GM19193 (cell line): ENCODE measurements around the gene AGMO.

Experiments used
- POLR2A ChIP-seq: IDR thresholded peaks from 4 replicates; pipeline ENCODE4 v1.6.1; 2011; ENCODE audit not compliant: insufficient read depth, insufficient read length; ENCODE audit errors: extremely low read depth

The AGMO gene

DNA sequence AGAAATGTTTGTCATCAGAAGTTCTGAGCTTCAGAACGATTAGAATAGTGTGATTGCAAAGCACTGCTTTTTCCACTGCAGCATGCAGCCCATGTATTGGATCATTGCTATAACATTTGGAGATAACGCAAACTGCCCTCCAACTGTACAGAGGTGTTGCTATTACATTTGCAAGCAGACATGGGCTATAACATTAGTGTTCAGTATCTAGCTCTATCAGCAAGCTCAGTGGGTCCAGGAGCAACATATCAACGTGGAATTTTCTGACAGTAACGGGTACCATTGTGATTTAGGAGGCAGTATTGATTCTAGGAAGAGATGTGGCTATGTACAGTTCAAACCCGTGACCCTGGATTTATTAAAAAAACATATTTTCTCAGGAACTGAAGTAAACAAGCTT is 75.8 kb downstream of the AGMO start:
- TF ChIP-seq POLR2A, result no peak

DNA sequence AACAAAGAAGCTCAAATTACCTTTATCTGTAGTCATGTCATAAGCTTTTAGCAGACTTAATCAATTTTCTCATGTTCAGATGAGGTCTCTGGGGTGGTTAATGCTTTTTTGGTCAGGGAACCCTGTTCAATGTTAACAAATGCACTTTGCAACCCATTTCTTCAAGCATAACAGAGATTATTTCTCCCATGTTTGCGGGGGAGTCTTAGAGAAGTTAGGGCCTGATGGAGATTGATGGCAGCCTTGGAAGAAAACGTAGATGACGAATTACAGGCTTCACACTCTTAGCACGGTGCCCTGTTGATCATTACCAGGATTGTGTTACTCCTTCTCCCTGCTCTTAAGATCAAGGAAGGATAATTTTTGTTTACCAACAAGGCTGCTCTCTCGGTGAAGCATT is 76.4 kb downstream of the AGMO start:
- TF ChIP-seq POLR2A, result no peak

DNA sequence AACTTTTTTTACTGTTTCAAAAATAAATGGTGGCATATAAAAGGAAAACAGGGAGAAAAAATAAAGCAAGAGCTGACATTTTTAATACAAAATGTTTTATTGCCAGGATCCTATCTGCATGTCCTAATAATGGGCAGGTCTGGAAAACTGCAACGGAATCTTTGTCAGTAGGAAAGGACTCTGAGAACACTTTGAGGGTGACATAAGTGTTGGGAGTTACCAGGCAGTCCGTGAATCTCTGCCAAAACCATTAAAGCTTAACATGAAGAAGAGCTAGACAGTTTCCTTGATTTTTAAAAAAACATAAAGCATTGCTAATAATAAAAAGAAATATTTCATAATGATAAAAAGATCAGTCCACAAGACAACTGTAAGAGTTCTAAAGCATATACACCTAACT is 80.7 kb downstream of the AGMO start:
- no peak for TF ChIP-seq POLR2A

DNA sequence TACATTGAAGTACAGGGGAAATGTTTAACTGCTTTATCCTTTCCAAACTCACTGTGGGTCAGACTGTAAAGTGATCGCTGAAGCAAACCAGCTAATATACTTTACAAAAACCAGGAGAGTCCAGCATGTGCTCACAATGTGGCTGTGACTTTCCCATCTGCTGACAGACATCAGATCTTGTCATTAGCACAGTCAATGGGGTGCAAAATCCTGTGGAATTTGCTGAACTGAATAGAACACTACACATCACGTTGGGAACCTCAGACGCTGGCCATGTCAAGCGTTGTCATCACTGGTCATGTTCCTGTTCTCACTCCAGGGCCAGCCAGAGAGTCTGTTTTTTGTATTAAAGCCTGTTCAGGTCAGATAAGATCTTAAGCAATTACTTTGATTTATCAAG is 83.4 kb downstream of the AGMO start:
- TF ChIP-seq POLR2A, result no peak

DNA sequence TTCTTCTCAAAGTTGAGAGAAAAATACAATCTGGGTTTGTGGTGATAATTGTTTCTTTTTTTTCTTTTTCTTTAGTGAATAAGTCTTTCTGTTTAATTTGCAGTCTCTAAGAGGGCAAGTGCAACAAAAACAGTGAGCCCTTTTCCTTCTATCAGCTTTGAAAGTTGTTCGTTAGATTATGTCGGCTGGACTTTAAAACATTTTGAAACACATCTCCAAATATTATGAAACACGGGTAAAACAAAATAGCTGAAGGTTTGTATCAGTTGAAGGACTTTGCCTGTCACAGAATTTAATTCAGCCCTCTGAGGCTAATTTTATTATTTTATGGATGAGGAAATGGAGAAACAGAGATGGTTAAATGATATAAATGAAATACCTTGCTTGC is 85.3 kb downstream of the AGMO start:
- TF ChIP-seq POLR2A, result no peak

DNA sequence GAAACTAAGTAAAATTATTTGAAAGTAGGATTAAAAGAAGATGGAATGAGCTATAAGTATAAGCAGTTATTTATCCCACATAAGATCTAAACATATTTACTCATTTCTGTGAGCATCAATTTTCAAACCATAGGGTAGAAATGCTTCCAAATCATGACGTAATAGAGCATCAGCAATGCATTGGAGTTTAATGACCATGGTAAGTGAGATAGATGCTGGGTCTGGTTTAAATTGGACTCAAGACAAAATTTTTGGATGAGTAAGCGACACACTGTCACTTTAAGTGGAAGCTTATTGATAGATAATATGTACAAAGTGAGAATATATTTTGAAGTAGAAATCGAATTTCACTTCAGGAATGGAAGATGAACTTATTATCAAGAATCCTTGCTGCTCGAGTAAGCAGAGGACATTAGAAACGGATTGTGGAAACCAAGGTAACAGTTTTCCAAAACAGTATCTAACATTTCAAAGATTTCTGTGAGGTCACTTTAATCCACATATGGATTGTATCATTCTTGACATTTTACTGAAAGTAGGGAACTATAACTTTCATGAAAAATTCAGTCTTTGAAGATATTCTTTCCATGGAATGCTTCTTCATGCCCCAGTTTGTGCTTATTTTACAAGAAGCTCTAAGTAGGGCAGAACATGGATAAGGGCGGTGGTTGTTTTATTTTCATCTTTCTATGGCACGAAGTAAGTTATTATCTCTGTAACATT is 85.8 kb downstream of the AGMO start:
- TF ChIP-seq POLR2A, result no peak

DNA sequence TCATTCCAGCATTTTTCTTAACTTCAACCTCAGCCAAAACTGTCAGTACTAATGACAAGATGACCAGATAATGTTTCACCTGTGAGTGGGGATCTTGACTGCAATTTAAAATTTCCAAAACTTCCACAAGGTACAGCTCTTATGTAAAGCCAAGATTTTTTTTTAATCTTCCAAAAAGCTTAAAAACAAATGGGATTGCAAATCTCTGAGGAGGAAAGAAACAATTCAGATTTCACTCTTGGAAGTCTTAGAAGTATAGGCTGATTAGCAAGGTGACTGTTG is 90.2 kb downstream of the AGMO start:
- no peak for TF ChIP-seq POLR2A

DNA sequence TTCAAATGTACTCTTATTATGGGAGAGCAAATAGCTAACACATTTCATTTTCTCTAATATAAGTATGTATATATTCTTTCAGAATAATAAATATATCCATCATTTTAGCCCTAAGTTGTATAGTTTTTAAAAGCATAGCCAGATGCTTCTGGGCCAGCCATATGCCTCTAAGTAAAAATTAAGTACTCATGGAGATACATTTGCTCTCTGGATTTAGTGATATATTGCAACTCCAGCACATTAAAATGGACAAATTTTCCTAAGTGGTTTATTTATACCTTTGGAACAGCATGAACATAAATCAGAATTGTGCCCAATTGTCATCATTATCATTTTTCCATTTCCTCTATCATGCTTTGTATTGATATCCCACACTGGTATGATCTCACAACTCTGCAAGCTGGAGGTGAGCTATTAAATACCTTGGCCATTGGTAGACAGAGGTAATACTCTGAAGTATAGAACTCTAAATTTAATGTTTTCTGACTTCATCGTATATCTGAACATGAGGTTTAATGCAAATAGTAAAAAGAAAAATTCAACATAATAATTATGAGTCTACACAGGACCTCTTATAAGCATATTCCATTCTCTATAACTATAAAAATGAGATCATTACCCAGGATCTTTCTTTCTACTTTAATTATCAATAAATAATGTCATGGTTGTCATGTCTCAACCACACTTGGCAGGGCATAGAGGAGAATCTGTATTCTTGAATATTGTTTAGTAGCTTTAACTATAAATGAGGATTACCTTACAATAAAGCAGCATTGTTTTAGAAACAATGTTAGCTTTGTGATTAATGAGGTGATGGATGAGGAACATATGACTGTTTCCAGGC is 90.8 kb downstream of the AGMO start:
- no peak for TF ChIP-seq POLR2A

DNA sequence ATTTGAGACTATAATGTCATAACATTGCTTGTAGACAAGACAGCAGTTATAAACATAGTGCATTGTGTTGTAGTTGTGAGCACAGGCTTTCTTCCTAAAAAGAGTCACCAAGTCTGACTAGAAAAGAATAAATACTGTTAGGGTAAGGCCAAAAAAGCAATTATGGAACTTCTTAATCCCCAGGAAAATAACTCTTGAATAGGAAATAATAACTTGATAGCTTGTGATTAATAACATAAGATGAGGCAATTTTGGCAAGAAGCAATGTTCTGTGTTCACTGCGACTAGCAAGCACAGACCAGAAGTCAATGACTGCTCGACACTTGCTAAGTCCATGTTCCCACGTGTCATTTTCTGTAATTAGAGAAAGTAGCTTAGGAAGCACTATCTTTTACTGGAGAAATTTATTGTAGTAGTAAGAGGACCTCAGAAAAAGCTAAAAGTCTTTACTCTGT is 97.1 kb downstream of the AGMO start:
- TF ChIP-seq POLR2A, result no peak

DNA sequence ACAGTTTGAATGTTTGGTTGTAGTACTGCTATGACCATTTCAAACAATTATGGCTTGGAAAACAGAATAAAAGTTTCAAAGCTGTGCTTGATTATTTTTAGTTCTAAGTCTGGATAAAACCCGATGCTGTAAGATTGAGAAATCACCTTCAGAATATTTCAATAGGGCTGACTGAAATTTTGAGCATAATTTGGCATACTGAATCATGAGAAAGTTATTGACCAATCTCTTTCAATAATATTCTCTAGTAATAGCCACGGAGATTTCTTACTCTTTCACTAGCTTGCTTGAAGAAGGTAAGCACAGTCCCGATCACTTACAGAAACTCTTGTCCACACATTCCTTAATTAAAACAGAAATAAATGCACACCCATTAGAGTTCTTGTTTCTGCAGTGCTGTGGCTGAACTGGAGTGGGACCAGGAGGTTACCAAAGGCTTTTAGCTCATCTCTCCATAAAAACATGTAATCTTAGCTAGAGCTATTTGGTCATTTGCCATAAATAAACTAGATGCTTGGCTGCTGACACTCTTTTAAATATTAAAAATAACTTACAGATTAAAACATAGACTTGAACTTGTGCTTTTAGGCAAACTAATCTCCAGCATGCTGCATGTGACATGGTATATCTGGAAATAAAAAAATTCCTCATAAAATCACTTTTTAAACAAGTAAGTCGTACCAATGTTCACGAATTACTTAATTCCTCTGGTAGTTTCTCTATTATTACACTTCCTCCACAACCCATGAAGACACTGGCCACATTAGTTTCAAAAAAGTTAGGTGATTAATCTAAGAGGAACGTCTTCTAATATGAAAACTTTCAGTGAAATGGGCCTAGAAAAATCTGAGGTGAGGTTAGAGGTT is 97.8 kb downstream of the AGMO start:
- no peak for TF ChIP-seq POLR2A

DNA sequence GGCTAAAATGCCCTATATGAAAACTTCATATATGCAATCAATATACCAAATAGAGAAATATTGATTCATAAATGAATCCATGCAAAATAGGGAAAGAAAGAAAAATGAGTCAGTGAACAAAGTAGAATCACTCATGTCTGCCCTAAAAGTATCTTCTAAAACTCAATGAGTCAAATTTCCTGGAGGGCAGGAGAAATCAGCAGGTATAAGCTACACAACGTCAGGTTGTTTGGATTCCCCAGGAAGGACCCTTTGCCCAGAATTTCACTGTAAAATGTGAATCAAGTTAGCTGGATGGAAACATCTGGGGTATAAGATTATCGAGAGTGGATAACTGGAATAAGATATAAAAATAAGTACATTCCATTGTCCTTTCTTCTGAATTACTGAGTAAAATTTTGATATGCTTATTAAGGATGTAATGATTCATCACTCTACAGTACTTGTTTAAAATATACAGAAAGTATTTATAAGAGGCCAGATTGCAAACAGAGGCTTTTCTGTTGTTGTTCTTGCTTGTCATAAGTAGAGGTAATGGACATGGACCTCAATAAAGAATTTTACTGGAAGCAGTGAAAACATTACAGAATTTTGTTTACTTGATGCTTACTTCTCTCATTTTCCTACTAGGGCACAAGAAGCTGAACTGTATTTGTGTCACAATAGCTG is 99.0 kb downstream of the AGMO start:
- no peak for TF ChIP-seq POLR2A

DNA sequence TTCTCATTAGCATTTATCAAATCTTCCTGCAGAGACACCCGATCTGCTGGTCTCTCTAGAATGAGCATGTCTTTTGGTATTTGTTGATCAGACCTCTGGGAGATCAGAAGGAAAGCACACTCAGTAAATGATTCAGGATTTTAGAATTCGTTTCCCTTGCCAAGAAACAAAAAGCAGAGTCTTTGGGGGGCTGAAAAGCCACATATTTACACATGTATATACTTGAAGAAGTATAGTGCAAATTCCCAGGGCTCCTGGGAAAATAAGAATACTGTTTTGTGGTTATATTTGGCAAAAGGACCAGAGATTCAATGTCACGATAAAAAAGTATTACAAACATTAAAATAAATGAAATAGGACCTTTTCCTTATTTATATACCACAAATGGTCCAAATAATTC is 100.2 kb downstream of the AGMO start:
- no peak for TF ChIP-seq POLR2A

DNA sequence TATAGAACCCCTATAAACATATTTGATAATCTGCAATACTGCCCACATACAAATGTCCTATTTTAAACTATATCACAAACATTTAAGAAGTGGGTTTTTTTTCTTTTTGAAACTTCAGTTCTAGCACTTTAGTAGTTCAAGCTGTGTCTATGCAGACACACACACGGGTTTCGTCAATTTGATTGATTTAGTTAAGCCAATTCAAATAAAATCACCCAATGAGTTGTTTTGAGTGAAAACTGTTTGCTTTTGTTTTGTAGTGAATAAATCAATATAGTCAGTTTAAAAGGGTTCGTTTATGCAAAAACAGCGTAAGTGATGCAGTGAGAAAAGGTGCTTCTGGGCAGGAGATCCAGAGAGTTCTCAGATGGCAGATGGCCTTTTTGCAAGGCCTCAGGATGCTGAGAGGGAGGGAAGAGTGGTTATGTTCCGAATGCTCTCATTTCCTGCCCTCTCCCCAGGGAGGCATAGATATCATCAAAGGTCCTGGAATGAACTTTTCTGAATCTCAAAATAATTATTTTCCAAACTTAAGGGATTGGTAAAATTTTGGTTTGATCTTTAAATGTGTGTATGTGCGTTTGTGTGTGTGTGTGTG is 102.7 kb downstream of the AGMO start:
- no peak for TF ChIP-seq POLR2A
